Measurements from ENCODE around the gene SLC25A43. TPM values are rescaled to one million over a fixed set of nuclear protein-coding genes. Genes with fewer than 3 reads are reported as not detected.

SLC25A43 gene
- total and polyA plus RNA-seq, 2 of the 8 experiments (the other 6 are each of a cell fraction or from before 2014, with no cell fraction given), result 3.1 to 5.8 TPM

DNA sequence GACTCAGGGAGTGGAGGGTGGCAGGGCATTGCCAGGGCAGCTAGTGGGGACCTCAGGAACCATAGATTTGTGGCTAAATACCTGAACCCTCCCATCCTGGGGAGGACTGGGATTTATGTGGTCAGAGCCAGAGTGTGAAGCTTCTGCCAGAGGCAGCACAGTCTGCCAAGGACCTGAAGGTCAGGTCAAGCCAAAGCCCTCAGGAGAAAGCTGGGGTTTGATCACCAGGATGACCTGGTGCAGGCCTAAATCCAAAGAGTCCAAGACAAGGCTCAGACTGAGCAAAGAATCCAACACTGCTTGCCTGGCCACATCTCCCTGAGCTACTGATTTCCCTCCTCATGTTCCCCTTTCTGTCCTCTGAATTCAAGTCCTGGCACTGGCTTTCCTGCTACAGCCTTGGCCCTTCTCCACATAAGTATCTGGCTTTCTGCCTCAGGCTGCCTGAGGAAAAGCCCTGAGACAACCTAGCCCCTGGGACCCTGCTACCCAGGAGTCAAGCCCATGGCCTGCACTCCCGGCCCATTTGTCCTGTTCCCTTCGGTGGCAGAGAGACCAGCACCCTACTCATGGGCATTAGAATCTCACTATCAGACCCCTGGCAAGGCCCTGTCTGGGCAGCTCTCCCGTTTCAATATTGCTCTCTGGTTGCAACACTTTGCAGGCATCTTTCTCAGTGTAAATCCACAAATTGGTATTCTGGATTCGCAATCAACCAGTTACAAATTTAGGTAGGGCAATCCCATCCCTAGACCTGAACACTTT is 39.3 kb upstream of the SLC25A43 start:
- no peak overlapping the region for H3K18ac ChIP-seq (ENCODE audit: extremely low read depth, low read length)
- no peaks in the 10 kb centered on the region for H4K20me1 ChIP-seq (replicated peaks in 1 of 2; ENCODE audit: control insufficient read depth in 1 of 2, insufficient read depth in 2 of 2, low read length in 2 of 2)
- H2AK5ac ChIP-seq (ENCODE audit: low read depth, low read length), result no peak overlapping the region
- no peaks in the 10 kb centered on the region for H3K36me3 ChIP-seq (ENCODE audit: control insufficient read depth in 2 of 4, insufficient read depth in 4 of 4, low read length in 3 of 4)
- H2BK20ac ChIP-seq (ENCODE audit: low read length), result no peak overlapping the region
- H3K27me3 ChIP-seq (replicated peaks in 1 of 4; ENCODE audit: control insufficient read depth in 3 of 4, extremely low read depth in 1 of 4, insufficient read depth in 3 of 4, low read length in 3 of 4), result no peaks in the 10 kb centered on the region
- H3K4me1 ChIP-seq (replicated peaks in 1 of 4; ENCODE audit: control insufficient read depth in 3 of 4, insufficient read depth in 4 of 4, low read length in 3 of 4), result no peaks in the 10 kb centered on the region
- H3K4me3 ChIP-seq (ENCODE audit: extremely low read depth in 1 of 4, insufficient read depth in 2 of 4, low read depth in 3 of 4, low read length in 4 of 4), result no peak overlapping the region
- no peak for DNase-seq (ENCODE audit: low read depth in 1 of 2, low spot score in 2 of 2)
- H3K79me2 ChIP-seq (ENCODE audit: control insufficient read depth in 1 of 2, insufficient read depth in 2 of 2, low read length in 2 of 2), result no peaks in the 10 kb centered on the region
- H2AFZ ChIP-seq (ENCODE audit: low read length), result no peak overlapping the region
- no peaks in the 10 kb centered on the region for H3K23me2 ChIP-seq (ENCODE audit: low read depth, low read length)
- H3K79me1 ChIP-seq (ENCODE audit: low read depth, low read length), result no peaks in the 10 kb centered on the region
- H4K5ac ChIP-seq (ENCODE audit: insufficient read length, low read depth, low read length), result no peak overlapping the region
- no peak overlapping the region for H4K8ac ChIP-seq (ENCODE audit: extremely low read depth, insufficient read depth, low read length)
- H3K4ac ChIP-seq (replicated peaks; ENCODE audit: insufficient read length, low read depth, low read length), result no peak overlapping the region
- H2BK12ac ChIP-seq (ENCODE audit: low read depth, low read length), result no peak overlapping the region
- no peak for FAIRE-seq
- no peak overlapping the region for H3K9ac ChIP-seq (replicated peaks in 1 of 4; ENCODE audit: extremely low read depth in 1 of 4, low read depth in 3 of 4, low read length in 3 of 4)
- 91% methylated on average over 3 of the region's 4 CpGs; no CpG with 5 or more reads in 1 of the 2 experiments for WGBS, 2 experiments (ENCODE audit: extremely low coverage in 1 of 2, insufficient coverage in 1 of 2, insufficient read length in 1 of 2, insufficient replicate concordance in 2 of 2, low coverage in 1 of 2, low lambda C conversion rate in 2 of 2, missing lambda C conversion rate in 1 of 2)
- H3K23ac ChIP-seq (ENCODE audit: insufficient read length), result no peak overlapping the region
- no peak overlapping the region for H3K4me2 ChIP-seq (ENCODE audit: insufficient read depth in 1 of 2, low read depth in 2 of 2, low read length in 2 of 2)
- POLR2A ChIA-PET (ENCODE audit: partially characterized antibody), result interaction anchor here (0.8 kb wide), 1 partner anchor 60 kb away, joined by 3 read pairs; no protein-coding TSS in a partner anchor
- CTCF ChIA-PET (ENCODE audit: partially characterized antibody), result no interaction called here
- no peak overlapping the region for H2BK15ac ChIP-seq (ENCODE audit: low read length)
- H4K91ac ChIP-seq (replicated peaks; ENCODE audit: insufficient read length, low read length), result no peak overlapping the region
- no peak overlapping the region for H3K56ac ChIP-seq (replicated peaks; ENCODE audit: insufficient read length, low read depth, low read length)
- no peak overlapping the region for H3K27ac ChIP-seq (ENCODE audit: low read depth, low read length)
- H2BK120ac ChIP-seq (replicated peaks; ENCODE audit: low read depth, low read length), result no peak overlapping the region
- H2BK5ac ChIP-seq (ENCODE audit: low read depth, low read length), result no peak overlapping the region
- H3K14ac ChIP-seq (ENCODE audit: insufficient read length), result no peak overlapping the region
- H3K9me3 ChIP-seq (ENCODE audit: insufficient read depth in 2 of 2, low read depth in 1 of 2, low read length in 1 of 2), result no peaks in the 10 kb centered on the region; a peak in 1 of 4 replicates
- TF ChIP-seq, protein P1, sequence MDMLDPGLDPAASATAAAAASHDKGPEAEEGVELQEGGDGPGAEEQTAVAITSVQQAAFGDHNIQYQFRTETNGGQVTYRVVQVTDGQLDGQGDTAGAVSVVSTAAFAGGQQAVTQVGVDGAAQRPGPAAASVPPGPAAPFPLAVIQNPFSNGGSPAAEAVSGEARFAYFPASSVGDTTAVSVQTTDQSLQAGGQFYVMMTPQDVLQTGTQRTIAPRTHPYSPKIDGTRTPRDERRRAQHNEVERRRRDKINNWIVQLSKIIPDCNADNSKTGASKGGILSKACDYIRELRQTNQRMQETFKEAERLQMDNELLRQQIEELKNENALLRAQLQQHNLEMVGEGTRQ (IDR thresholded peaks at IDR 0.05; ENCODE audit: low read length), result no peak
- TF ChIP-seq MAFK (IDR thresholded peaks at IDR 0.05; ENCODE audit: low read depth, low read length) (no peak), PHF8 (conservative IDR thresholded peaks at IDR 0.05; ENCODE audit: low read depth, low read length) (no peak)
